SK-N-SH treated with all-trans-retinoic acid at 6 μM for 48 hours (cell line): ENCODE measurements around the gene PMM1.

ENCODE experiments used
- ATAC-seq: fragments of 200-7000 bp; cut with Tn5 transposase; 3 replicates; pipeline ENCODE4 v1.9.1; 2020; ENCODE audit warnings: mild to moderate bottlenecking, moderate library complexity
- ARNTL ChIP-seq: fragments of 450-650 bp; formaldehyde crosslinking; IDR thresholded peaks from 2 replicates; pipeline ENCODE4 v1.5.0; 2020; ENCODE audit warnings: low read depth, mild to moderate bottlenecking, moderate library complexity, borderline replicate concordance
- BACH2 ChIP-seq: fragments of 250-450 bp; sonication (Bioruptor Pico); IDR thresholded peaks from 2 replicates; pipeline ENCODE4 v1.9.0; 2021; ENCODE audit warnings: mild to moderate bottlenecking, borderline replicate concordance
- CSDC2 ChIP-seq: fragments of 250-450 bp; sonication (Bioruptor Pico); IDR thresholded peaks from 2 replicates; pipeline ENCODE4 v1.5.0; 2020; ENCODE audit warnings: mild to moderate bottlenecking, moderate library complexity
- ESRRG ChIP-seq: fragments of 250-450 bp; sonication (Bioruptor Pico); IDR thresholded peaks from 2 replicates; pipeline ENCODE4 v1.6.1; 2021; ENCODE audit warnings: mild to moderate bottlenecking
- GLIS3 ChIP-seq: fragments of 250-450 bp; sonication (Bioruptor Pico); IDR thresholded peaks from 2 replicates; pipeline ENCODE4 v1.5.0; 2020; ENCODE audit warnings: mild to moderate bottlenecking, moderate library complexity
- ISL1 ChIP-seq: fragments of 250-450 bp; sonication (Bioruptor Pico); IDR thresholded peaks from 2 replicates; pipeline ENCODE4 v2.1.2; 2022; ENCODE audit warnings: mild to moderate bottlenecking, moderate library complexity
- RARB ChIP-seq: fragments of 250-450 bp; sonication (Bioruptor Pico); IDR thresholded peaks from 2 replicates; pipeline ENCODE4 v1.8.0; 2021; ENCODE audit warnings: mild to moderate bottlenecking, moderate library complexity
- SNAI2 ChIP-seq: fragments of 250-450 bp; sonication (Bioruptor Pico); IDR thresholded peaks from 2 replicates; pipeline ENCODE4 v1.5.0; 2020; ENCODE audit warnings: mild to moderate bottlenecking, moderate library complexity
- TCF4 ChIP-seq: fragments of 250-450 bp; sonication (Bioruptor Pico); IDR thresholded peaks from 2 replicates; pipeline ENCODE4 v1.8.0; 2021; ENCODE audit warnings: mild to moderate bottlenecking, moderate library complexity, borderline replicate concordance
- TOX ChIP-seq: fragments of 250-450 bp; sonication (Bioruptor Pico); IDR thresholded peaks from 2 replicates; pipeline ENCODE4 v1.8.0; 2021; ENCODE audit warnings: mild to moderate bottlenecking, moderate library complexity, borderline replicate concordance
- TSHZ2 ChIP-seq: fragments of 250-450 bp; sonication (Bioruptor Pico); IDR thresholded peaks from 2 replicates; pipeline ENCODE4 v1.5.0; 2020; ENCODE audit warnings: mild to moderate bottlenecking, moderate library complexity
- ZC3H10 ChIP-seq: fragments of 250-450 bp; sonication (Bioruptor Pico); IDR thresholded peaks from 2 replicates; pipeline ENCODE4 v1.5.1; 2021; ENCODE audit warnings: mild to moderate bottlenecking, moderate library complexity
- ZNF565 ChIP-seq: fragments of 450-650 bp; formaldehyde crosslinking; conservative IDR thresholded peaks from 2 replicates; pipeline ENCODE4 v1.5.0; 2020; ENCODE audit warnings: low read depth, mild to moderate bottlenecking, moderate library complexity
- TF ChIP-seq, protein P1 (sequence below): fragments of 250-450 bp; sonication (Bioruptor Pico); IDR thresholded peaks from 2 replicates; pipeline ENCODE4 v1.8.0; 2020; ENCODE audit warnings: mild to moderate bottlenecking, moderate library complexity, borderline replicate concordance
- TF ChIP-seq, protein P2 (sequence below): fragments of 250-450 bp; sonication (Bioruptor Pico); IDR thresholded peaks from 2 replicates; pipeline ENCODE4 v1.5.1; 2021; ENCODE audit warnings: mild to moderate bottlenecking, moderate library complexity
- TF ChIP-seq, protein P3 (sequence below): fragments of 250-450 bp; sonication (Bioruptor Pico); IDR thresholded peaks from 2 replicates; pipeline ENCODE4 v1.5.1; 2020; ENCODE audit warnings: low read depth, mild to moderate bottlenecking, moderate library complexity
- TF ChIP-seq, protein P4 (sequence below): fragments of 250-450 bp; sonication (Bioruptor Pico); IDR thresholded peaks from 2 replicates; pipeline ENCODE4 v1.8.0; 2021; ENCODE audit warnings: low read depth, mild to moderate bottlenecking, moderate library complexity, borderline replicate concordance

Gene PMM1

GRCh38 chr22:41587347-41587723, 2.3 kb downstream of the PMM1 start (continued):
- TF ChIP-seq, protein P1, sequence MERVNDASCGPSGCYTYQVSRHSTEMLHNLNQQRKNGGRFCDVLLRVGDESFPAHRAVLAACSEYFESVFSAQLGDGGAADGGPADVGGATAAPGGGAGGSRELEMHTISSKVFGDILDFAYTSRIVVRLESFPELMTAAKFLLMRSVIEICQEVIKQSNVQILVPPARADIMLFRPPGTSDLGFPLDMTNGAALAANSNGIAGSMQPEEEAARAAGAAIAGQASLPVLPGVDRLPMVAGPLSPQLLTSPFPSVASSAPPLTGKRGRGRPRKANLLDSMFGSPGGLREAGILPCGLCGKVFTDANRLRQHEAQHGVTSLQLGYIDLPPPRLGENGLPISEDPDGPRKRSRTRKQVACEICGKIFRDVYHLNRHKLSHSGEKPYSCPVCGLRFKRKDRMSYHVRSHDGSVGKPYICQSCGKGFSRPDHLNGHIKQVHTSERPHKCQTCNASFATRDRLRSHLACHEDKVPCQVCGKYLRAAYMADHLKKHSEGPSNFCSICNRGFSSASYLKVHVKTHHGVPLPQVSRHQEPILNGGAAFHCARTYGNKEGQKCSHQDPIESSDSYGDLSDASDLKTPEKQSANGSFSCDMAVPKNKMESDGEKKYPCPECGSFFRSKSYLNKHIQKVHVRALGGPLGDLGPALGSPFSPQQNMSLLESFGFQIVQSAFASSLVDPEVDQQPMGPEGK (CRISPR knock-in tag), result no peak
- TF ChIP-seq, protein P2, sequence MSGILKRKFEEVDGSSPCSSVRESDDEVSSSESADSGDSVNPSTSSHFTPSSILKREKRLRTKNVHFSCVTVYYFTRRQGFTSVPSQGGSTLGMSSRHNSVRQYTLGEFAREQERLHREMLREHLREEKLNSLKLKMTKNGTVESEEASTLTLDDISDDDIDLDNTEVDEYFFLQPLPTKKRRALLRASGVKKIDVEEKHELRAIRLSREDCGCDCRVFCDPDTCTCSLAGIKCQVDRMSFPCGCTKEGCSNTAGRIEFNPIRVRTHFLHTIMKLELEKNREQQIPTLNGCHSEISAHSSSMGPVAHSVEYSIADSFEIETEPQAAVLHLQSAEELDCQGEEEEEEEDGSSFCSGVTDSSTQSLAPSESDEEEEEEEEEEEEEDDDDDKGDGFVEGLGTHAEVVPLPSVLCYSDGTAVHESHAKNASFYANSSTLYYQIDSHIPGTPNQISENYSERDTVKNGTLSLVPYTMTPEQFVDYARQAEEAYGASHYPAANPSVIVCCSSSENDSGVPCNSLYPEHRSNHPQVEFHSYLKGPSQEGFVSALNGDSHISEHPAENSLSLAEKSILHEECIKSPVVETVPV, result no peak
- TF ChIP-seq SNAI2 (CRISPR knock-in tag) (no peak), ZC3H10 (no peak), GLIS3 (CRISPR knock-in tag) (no peak), BACH2 (no peak), ARNTL (no peak), RARB (CRISPR knock-in tag) (no peak)
- TF ChIP-seq, protein P3, sequence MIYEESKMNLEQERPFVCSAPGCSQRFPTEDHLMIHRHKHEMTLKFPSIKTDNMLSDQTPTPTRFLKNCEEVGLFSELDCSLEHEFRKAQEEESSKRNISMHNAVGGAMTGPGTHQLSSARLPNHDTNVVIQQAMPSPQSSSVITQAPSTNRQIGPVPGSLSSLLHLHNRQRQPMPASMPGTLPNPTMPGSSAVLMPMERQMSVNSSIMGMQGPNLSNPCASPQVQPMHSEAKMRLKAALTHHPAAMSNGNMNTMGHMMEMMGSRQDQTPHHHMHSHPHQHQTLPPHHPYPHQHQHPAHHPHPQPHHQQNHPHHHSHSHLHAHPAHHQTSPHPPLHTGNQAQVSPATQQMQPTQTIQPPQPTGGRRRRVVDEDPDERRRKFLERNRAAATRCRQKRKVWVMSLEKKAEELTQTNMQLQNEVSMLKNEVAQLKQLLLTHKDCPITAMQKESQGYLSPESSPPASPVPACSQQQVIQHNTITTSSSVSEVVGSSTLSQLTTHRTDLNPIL (CRISPR knock-in tag), result no peak

GRCh38 chr22:41585898-41586297, 3.7 kb downstream of the PMM1 start:
- TF ChIP-seq, protein P1 (CRISPR knock-in tag), result no peak
- TF ChIP-seq ISL1 (no peak), TCF4 (no peak), ZC3H10 (no peak), TSHZ2 (no peak), ZNF565 (CRISPR knock-in tag) (no peak), TOX (CRISPR knock-in tag) (no peak), BACH2 (no peak), GLIS3 (CRISPR knock-in tag) (no peak), SNAI2 (CRISPR knock-in tag) (no peak), CSDC2 (no peak), ARNTL (no peak), RARB (CRISPR knock-in tag) (no peak)
- TF ChIP-seq, protein P4, sequence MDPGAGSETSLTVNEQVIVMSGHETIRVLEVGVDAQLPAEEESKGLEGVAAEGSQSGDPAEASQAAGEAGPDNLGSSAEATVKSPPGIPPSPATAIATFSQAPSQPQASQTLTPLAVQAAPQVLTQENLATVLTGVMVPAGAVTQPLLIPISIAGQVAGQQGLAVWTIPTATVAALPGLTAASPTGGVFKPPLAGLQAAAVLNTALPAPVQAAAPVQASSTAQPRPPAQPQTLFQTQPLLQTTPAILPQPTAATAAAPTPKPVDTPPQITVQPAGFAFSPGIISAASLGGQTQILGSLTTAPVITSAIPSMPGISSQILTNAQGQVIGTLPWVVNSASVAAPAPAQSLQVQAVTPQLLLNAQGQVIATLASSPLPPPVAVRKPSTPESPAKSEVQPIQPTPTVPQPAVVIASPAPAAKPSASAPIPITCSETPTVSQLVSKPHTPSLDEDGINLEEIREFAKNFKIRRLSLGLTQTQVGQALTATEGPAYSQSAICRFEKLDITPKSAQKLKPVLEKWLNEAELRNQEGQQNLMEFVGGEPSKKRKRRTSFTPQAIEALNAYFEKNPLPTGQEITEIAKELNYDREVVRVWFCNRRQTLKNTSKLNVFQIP (CRISPR knock-in tag), result no peak
- ATAC-seq, result no peak

- ATAC-seq, result no peak
- TF ChIP-seq ESRRG (CRISPR knock-in tag) (no peak), SNAI2 (CRISPR knock-in tag) (no peak)
- TF ChIP-seq, protein P3 (CRISPR knock-in tag), result no peak
Observed at GRCh38 chr22:41584881-41585280, 4.8 kb downstream of the PMM1 start.
